Esophagus muscularis mucosa (tissue), 3 donors: ENCODE results near the gene SRRM2.

Experiments used
- POLR2A ChIP-seq: fragments of 450-650 bp; IDR thresholded peaks from one replicate; pipeline ENCODE4 v1.6.1; 2017; ENCODE audit warnings: antibody characterized with exemption, moderate library complexity, mild to moderate bottlenecking, low read depth
- TF ChIP-seq, protein P1 (sequence below), 3 experiments: fragments of 200-600 bp in 2 of 3; fragments of 450-650 bp in 1 of 3; sonication (generic) in 2 of 3; IDR thresholded peaks; one replicate each; pipeline ENCODE4 v1.5.1; 2017 to 2019; ENCODE audit warnings: antibody characterized with exemption in 3 of 3, mild to moderate bottlenecking in 2 of 3, moderate library complexity in 1 of 3

DNA sequence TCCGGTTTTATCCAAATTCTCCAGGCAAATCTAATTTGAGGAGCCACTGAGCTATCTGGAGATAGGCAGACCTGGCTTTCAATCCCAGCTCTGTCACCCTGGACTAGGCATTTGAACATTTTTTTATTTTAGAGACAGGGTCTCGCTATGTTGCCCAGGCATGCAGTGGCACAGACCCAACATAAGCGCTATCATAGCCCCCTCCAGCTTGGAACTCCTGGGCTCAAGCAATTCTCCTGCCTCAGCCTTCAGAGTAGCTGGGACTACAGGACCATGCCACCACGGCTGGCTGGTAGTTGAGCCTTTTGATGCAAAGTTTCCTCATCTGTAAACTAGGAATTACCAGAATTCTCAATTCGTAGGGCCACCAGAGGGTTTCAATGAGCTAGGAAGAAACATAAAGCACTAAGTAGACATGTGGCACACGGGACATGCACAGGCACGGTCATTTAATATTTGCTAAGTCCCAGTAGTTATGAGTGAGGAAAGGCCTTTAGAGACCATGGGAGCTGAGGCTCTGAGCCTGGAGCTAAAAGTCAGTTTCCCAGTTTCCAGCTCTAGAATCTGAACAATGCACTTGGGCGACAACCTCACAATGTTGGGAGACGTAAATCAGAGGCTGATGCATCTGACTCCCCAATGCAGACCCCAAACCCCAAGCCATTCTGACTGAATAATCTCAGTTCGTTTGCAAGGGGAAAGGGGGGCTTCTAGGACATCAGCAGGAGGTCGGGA is 23.5 kb downstream of the SRRM2 start:
- TF ChIP-seq, protein P1, sequence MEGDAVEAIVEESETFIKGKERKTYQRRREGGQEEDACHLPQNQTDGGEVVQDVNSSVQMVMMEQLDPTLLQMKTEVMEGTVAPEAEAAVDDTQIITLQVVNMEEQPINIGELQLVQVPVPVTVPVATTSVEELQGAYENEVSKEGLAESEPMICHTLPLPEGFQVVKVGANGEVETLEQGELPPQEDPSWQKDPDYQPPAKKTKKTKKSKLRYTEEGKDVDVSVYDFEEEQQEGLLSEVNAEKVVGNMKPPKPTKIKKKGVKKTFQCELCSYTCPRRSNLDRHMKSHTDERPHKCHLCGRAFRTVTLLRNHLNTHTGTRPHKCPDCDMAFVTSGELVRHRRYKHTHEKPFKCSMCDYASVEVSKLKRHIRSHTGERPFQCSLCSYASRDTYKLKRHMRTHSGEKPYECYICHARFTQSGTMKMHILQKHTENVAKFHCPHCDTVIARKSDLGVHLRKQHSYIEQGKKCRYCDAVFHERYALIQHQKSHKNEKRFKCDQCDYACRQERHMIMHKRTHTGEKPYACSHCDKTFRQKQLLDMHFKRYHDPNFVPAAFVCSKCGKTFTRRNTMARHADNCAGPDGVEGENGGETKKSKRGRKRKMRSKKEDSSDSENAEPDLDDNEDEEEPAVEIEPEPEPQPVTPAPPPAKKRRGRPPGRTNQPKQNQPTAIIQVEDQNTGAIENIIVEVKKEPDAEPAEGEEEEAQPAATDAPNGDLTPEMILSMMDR (IDR thresholded peaks at IDR 0.05): no peak
- TF ChIP-seq POLR2A: no peak
